22Rv1 (cell line): ENCODE data around the gene FARP1.

Experiments used
- ZFX ChIP-seq: fragments of 450-650 bp; IDR thresholded peaks from 2 replicates; pipeline ENCODE4 v1.6.1; 2017; ENCODE audit warnings: antibody characterized with exemption, borderline replicate concordance
- TF ChIP-seq, protein P1 (sequence below): fragments of 450-650 bp; IDR thresholded peaks from 2 replicates; pipeline ENCODE4 v1.5.1; 2017; ENCODE audit warnings: mild to moderate bottlenecking

DNA sequence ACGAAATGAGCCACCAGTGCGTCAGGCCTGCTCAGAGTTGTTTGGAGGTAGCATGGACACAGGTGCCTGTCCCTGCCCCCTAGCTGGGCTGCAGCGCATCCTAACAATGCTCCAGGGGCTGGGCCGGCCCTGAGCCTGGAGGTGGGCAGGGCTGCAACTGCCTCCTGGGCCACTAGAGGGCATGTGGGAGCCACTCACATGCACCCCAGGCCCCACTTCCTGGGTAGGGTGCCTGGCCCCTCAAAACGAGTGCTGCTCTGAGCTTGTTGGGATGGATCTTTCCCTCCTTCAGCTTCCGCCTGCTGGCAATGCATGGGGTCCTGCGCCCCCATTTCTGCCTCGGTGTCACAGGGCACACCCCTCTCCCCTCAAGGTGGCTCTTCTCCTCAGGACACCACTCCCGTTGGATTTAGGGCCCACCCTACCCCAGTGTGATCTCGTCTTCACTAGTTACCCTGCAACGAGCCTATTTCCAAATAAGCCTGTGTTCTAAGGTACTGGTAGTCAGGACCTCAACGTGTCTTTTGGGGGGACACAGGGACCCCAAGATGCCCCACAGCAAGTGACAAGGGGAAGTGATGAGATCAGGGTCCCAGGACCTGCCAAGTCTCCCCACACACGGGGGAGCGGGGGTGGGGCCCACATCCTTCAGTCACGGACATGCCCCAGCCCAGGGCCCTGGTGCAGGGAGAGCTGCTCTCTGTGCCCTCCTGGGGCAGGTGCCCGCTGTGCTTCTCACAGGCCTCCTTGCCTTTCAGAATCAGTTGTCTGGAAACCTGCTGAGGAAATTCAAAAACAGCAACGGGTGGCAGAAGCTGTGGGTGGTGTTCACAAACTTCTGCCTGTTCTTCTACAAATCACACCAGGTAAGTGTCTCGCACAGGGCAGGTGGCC lies 302.7 kb downstream of the FARP1 start:
- TF ChIP-seq, protein P1, sequence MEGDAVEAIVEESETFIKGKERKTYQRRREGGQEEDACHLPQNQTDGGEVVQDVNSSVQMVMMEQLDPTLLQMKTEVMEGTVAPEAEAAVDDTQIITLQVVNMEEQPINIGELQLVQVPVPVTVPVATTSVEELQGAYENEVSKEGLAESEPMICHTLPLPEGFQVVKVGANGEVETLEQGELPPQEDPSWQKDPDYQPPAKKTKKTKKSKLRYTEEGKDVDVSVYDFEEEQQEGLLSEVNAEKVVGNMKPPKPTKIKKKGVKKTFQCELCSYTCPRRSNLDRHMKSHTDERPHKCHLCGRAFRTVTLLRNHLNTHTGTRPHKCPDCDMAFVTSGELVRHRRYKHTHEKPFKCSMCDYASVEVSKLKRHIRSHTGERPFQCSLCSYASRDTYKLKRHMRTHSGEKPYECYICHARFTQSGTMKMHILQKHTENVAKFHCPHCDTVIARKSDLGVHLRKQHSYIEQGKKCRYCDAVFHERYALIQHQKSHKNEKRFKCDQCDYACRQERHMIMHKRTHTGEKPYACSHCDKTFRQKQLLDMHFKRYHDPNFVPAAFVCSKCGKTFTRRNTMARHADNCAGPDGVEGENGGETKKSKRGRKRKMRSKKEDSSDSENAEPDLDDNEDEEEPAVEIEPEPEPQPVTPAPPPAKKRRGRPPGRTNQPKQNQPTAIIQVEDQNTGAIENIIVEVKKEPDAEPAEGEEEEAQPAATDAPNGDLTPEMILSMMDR: peak; percentile 91
- no peak for TF ChIP-seq ZFX
